CD4-positive, alpha-beta T cell treated with Interleukin-1 beta for 1 hour (primary cell): ENCODE results near the gene IL17D.
"Not testable (repeated sequence)": the region's sequence is repeated elsewhere in the genome, so short reads cannot be mapped to it uniquely, and the experiment has no call there.

Source experiments
- DNase-seq, 2 donors: peaks; one replicate each; pipeline ENCODE4 v3.0.0-alpha.2; 2020 to 2022

IL17D gene, protein sequence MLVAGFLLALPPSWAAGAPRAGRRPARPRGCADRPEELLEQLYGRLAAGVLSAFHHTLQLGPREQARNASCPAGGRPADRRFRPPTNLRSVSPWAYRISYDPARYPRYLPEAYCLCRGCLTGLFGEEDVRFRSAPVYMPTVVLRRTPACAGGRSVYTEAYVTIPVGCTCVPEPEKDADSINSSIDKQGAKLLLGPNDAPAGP

GRCh38 chr13:20702915-20703779, at the start of gene IL17D:
Gene IL17D (plus strand): TSS chr13:20703699. CDS start chr13:20704002, 303 bp downstream.
- peak; percentile 20 to 32 for DNase-seq

GRCh38 chr13:20654156-20654555, 49.3 kb upstream of the IL17D start:
- DNase-seq: no peak

DNA sequence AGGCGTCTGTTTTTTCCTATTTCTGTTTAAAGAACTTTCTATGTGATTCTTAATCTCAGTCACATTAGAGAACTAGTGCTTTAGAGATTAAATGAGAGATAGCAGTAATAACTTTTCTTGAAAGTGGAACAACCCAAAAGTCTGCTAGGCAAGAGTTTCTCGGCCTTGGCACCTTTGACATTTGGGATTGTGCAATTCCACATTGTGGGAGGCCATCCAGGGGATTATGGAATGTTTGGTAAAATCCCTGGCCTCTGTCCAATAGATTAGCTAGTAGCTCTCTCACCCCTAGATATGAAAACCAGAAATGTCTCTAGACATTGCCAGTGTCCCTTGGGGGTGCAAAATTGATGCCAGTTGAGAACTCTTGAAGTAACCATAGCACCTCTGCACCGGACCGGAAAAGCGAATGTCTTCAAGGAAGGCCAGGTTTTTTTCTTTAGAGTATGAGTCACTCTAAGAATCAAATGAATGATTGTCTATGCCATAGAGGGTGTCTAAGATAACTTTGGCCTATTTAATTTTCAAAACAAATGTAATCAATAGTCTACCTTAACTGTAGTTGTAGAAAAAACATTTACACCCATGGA, 45.0 kb upstream of the IL17D start:
- DNase-seq: no peak

GRCh38 chr13:20664351-20664750, 39.1 kb upstream of the IL17D start:
- DNase-seq: no peak

DNA sequence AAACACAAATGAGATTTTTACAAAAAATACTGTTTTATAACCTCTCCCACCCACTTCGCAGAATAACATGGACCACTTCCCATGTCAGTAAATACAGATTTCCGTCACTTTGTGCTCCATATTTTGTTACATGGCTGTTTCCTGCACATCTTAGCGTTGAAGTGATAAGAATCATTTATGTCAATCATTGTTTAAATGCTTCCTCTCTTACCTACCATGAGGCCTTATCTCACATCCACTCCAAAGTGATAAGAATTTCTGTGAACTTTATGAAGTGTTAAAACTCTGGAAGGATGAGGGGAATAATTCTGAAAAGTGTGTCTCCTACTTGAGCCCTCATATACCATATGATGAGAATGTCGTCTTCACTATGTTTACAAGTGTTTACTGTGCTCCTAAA, 36.6 kb upstream of the IL17D start:
- no peak for DNase-seq

DNA sequence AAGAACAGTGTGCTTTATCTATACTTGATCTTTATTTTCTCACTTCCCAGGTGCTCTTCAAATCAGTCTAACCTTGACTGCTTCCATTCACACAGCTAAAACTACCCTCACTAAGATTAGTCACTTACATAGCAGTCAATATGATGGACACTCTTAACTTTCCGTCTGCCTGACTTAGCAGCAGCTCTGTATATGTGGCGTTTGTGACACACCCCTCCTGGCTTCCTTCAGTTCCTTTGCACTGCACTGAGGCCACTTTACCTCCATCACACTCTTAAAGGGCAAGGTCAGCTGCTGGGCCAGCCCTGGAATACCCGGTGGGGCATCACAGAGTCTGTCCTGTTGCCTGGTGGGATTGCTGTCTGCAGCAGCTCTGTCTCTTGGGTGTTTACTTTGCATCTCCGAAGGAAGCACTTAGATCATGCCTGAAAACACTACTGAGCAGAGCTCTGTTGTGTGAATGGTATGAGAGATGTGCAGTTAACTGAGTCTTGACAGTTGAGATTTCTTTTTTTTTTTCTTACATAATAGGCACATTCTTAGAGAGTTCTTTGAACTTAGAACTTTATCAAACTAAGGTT, 35.6 kb upstream of the IL17D start:
- DNase-seq: no peak

- DNase-seq: peak in 1 of 2 donors; percentile 19
These were observed 34.3 kb upstream of the IL17D start for GRCh38 chr13:20669162-20669561.

- DNase-seq: no peak
These were observed 31.7 kb upstream of the IL17D start for GRCh38 chr13:20671789-20672188.

DNA sequence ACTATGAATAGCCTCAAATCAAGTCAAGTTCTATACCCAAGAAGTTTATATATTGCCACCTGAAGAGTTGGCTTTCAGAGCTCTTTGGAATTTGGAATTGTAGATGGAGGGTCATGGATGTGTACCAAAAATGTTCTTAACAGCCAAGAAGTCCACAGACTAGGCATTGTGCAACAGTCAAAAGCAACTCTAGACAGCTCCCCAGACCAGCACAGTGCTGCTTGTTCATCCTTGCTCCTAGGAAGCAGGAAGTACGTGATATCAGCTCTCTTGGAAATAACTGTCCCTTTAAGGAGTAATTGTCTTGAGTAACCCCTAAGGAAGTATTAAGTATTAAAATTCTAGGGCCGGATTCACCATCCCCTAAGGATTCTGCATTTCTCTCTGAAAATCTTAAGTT, 30.7 kb upstream of the IL17D start:
- DNase-seq: no peak

- DNase-seq: no peak
These were observed 29.8 kb upstream of the IL17D start for GRCh38 chr13:20673715-20674114.

- no peak for DNase-seq
These were observed 27.3 kb upstream of the IL17D start for GRCh38 chr13:20676213-20676612.

DNA sequence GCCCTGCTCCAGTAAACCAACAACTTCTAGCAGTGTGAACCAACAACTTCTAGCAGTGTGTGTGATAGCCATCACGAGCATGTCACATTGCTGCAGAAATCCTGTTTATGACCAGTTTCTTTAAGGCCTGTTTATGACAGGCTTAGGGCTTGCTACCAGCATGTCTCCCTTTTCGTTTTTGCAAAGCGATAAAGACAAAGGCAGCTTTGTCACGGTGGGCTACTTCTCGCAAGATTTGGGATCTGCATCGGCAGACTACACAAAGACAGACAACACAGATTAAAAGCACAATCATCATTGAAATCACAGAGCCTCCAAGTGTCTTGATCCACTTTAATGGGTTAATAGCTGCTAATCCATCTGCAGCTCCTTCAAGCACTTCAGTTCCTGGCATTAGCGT, 24.9 kb upstream of the IL17D start:
- not testable (repeated sequence) for DNase-seq

DNA sequence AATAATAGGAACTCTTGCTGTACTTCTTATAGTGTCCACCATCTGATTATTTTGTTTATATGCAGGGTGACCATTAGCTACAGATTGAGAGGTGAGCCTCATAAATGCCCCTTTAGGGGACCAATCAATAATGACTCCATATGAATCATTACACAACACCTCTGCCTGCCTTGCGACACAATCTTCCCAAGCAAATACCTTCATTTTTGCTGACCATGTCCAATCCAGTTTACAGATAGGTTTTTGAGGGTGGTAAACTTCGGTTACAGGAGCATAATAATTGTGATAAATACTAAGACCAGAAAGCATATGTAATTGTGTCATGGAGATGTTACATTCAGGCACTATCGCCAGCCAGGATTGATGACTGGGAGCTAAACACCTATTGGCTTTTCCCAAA, 23.6 kb upstream of the IL17D start:
- no peak for DNase-seq

GRCh38 chr13:20680416-20681080, 23.0 kb upstream of the IL17D start:
- DNase-seq: no peak

DNA sequence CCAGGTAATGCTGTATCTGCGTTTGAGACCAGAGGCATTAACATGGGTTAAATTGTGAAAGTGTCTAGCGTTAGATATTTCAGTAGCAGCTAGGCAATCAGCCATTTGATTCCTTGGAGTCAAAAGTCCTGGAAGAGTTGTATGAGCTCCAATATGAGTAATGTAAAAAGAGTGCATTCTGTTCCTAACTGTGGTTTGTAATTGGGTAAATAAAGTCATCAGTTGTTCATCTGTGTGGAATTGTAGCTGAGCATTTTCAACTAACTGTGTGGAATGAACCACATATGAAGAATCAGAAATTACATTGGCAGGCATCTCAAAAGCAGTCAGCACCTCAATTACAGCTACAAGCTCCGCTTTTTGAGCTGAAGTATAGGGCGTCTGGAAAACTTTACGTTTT, 22.0 kb upstream of the IL17D start:
- DNase-seq: not testable (repeated sequence)

DNA sequence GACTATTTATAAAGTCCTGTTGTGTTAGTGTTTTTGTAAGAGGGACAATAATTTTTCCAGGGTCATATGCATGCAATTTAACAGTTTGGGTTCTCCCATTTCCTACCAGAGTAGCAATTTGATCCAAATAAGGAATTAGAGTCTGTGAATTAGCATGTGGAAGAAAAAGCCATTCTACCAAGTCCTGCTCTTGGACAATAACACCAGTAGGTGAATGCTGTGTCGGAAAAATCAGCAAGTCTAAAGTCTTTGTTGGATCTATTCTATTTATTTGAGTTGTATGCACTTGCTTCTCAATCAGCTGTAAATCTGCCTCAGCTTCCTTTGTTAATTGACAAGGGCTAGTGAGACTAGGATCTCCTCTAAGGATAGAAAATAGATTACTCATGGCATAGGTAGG, 21.4 kb upstream of the IL17D start:
- DNase-seq: no peak

- no peak for DNase-seq
These were observed 19.5 kb upstream of the IL17D start for GRCh38 chr13:20684041-20684440.

- DNase-seq: no peak
These were observed 19.0 kb upstream of the IL17D start for GRCh38 chr13:20684546-20684945.

DNA sequence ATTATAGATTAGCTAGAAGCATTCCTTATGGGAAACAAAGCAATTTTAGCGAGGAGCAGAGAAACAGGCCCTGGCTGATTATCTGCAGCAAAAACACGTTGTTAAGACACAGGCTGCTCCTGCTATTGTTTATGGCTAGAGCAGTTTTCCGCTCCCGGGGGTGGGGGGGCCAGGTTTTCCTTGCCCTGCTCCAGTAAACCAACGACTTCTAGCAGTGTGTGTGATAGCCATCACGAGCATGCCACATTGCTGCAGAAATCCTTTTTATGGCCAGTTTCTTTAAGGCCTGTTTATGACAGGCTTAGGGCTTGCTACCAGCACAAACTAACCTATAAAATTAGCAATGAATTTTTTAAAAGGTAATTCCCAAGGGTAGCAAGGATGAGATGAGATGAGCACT, 18.4 kb upstream of the IL17D start:
- no peak for DNase-seq

DNA sequence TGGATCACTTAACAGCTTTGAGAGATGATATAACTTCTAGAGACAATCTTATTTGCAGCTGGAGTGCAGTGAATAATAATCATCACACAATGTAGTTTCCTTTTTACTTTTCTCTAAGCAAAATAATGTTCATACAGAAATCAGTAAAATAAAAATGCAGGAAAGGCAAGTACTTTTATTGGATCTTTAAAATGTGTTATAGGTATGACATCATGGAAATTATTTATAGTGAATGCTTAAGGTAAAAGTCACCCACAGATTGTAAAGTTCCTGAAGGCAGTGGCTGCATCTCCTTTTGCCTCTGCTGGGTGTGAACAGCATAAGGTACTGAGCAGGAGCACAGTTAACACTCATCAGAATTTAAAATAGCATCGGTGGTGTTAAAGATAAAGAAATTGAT, 17.3 kb upstream of the IL17D start:
- DNase-seq: no peak

GRCh38 chr13:20686863-20687579, 16.5 kb upstream of the IL17D start:
- DNase-seq: no peak

- DNase-seq: no peak
These were observed 14.2 kb upstream of the IL17D start for GRCh38 chr13:20689291-20689690.
